Limb (tissue), 2 donors: Measurements from ENCODE around the gene SULT1C2.
"Not testable (repeated sequence)": the region's sequence is repeated elsewhere in the genome, so short reads cannot be mapped to it uniquely, and the experiment has no call there.

Source experiments
- DNase-seq, 2 donors: peaks; one replicate each; pipeline ENCODE4 v3.0.0-alpha.2; 2016; ENCODE audit errors: extremely low spot score in 2 of 2

SULT1C2 gene

DNA sequence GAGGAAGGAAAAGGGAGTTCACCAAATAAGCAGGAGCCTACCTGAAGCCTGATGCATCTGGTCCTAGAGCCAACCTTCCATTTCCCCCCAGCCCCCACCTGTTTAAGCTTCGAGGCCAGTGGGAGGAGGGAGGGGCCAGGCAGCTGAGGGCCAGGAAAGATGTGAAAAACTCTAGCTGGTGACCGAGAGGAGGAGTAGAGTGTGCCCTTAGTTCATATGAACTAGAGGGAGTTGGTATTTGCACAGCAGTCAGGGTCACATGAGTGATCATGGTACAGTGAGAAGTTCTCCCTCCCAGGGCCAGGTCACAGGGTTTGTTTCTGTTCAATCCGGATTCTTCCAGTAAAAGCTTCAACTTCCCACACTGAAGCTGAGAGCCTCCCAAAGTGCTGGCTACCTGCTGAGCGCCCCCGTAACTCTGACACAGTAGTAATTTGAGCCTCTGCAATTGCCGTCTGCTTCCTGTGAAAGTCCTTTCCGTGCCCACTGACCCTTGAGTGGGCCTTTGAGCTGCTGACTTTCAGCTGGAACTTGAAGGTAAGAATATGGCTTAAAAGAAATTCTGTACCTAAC lies at the start of gene SULT1C2:
Gene SULT1C2 (plus strand): TSS at position 362 of the 573 bp plus-strand sequence. CDS start 4,773 bp downstream, outside the sequence.
- peak in 1 of 2 donors; percentile 36 for DNase-seq

DNA sequence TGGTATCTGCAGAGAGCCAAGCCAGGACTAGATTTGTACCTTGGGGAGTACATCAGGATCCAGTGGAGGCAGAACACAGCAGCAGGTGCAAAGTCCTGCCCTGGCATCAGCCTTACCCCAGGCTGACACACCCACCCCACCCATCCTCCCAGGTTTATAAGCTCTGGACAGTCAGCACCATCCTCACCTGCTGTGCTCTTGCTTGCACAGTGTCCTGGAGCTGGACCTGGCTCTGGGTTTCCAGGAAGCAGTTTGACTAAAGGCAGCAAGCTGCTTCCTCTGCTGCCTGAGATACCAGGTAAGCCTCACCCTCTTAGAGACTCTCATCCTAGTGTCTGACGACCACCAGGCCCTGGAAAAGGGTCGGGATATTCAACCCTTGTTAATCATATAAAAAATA lies 48.9 kb upstream of the SULT1C2 start, which contains the start of gene SULT1C3:
Gene SULT1C3 (plus strand): TSS at position 183 of the 400 bp plus-strand sequence. CDS start 7,227 bp downstream, outside the sequence.
- DNase-seq = no peak

DNA sequence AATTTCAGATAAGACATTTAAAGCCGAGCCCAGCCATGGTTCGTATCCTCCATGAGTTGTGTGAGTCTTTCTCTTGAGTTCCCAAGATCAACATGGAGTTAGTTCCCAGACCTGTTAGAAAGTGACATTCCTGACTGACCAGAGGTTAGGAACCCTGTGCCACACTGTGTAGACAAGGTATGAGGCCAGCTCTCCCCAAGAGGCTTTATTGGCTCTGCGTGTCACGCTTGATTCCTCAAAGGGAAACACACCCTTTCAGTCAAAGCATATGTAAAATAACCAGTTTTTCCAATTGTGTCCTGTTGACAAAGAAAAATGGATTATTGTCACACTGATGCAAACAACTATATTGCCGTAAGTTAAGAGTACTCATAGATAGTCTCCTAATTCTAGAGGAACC lies 47.7 kb upstream of the SULT1C2 start:
- DNase-seq = no peak

DNA sequence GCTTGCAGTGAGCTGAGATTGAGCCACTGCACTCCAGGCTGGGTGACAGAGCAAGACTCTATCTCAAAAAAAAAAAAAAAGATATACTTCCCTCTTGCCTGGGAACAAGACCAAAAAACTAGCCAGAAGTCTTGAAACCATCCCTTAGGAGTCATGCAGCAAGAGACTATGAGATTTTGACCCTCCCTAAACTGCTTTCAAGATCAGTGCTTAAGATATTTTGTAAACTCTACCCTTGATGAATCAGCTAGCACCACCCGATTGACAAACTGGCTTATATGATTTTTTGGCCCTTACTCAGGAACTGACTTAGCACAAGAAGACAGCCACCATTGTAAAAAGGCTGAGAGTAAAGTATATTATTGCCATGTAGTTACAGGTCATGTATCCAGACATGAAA lies 45.1 kb upstream of the SULT1C2 start:
- DNase-seq = no peak

DNA sequence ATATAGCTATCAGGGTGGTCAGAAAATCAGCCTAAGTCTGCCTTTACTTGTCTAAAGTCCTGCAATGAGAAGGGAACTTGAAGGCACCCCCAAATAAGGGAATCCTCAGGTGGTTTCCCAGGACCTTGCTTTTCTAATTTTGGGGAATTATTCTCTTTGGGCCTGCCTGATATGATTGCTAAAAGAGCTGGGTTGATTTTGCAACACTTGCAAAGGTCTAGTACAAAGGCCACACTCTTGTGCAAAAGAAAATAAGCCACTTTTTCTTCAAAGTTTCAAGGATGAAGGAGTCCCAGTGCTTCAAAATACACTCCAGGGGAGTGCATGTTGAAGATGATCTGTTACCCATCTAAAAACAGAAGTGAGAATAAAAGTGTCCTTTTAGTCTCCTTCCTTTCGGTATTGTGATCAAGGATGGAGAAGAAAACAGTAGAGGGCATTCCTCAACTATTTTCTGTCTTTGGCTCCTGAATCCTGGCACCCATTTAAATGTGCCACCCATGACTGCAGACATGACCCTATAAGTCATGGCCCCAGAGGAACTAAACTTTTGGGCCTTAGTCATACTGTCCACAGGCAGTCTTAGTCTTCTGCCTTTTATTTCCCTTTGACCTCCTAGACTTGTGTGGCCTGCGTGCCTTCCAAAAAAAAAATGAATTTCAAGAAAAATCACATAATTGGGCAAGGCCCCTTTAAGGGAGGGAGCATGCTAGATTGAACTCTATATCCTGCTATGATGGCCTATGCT lies 43.9 kb upstream of the SULT1C2 start:
- no peak for DNase-seq

DNA sequence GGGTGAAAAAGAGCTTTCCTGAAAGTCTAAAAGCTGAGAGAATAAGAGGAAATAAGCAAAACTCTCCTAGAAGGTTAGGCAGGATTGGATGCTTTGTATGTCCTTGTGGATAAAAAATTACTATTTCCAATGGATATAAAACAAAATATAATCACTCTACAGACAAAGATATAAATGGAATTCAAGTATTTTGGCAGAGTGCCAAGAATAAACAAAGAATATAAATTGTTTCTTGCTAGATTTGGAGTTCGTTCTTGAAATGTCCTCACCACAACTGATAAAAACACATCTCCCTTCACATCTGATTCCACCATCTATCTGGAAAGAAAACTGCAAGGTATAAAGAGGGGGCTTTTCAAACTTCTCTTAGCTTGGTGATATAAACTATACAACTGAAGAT lies 35.6 kb upstream of the SULT1C2 start:
- DNase-seq = no peak

DNA sequence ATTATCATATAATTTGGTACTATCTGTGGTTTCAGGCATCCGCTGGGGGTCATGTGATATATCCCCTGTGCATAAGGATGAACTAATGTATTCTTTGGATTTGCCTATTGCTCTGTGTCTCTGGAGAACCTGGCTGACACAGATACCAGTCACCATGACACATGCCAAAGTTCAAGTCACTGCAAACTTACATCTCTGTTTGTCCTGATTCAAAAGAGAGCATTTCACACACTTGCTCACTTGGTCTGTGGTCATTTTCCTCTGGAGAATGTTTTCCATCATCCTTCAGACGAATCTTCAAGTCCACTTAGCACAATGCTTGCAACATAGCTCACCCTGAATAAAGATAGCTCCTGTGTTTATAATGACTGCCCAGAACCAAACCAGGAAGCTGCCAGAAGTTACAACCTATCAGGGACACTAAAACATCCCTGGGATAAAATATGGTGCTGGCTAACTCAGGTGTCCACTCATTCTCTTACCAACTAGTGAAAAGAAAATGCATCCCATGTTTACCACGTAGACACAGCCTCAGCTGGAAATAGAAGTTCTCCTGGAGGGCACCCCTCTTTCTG lies 30.9 kb upstream of the SULT1C2 start:
- no peak for DNase-seq

DNA sequence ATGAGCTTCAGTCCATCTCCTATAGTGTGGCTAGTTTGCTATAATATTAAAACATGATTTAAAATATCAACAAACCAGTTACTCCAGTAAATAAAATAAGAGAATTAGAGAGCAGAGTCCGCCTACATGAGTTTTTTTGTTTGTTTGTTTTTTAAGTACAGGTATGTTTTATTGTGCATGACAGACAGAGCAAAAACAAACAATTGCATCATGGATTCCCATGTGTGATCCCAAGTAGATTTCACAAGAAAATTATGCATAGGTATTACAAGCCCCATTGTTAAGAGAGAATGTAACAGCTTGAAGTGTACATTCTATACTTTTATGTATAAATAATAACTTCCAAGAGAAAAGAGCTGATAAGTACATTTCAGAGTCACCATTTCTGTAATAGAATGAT lies 27.9 kb upstream of the SULT1C2 start:
- DNase-seq = no peak

DNA sequence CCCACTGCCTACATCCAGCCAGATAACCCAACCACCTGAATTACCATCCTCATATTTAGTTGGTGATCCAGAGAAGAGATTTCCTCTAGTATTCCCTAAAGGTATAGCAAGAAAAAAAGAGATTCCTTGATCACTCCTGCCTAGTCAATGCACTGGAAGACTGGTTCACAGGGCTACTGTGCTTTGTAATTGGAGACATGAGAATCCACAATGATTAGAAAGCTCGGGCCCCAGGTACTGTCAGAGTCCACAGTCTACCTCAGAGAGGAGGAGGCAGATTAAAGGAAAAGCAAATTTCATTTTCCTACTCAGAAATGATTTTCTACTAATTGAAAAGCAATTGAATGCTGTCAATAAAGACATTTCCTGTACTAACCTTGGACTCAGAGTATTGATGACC lies 26.7 kb upstream of the SULT1C2 start:
- no peak for DNase-seq

DNA sequence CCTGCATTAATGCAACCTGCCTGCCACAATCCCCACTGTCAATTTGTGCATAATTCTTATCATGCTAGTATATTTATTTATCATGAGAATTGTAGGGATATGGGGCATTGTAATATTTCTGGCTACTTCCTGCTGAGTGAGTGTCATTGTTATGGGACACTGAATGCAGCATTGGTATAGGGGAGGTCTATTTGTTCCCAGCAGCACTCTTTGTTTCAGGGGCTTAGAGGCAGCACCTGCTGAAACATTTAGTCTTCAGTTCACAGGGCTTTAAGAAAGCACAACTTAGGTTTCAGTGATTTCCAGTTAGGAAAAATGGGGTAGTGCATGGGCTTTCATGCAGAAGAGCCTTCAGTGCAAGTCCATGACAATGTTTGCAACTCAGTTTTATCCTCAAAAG lies 25.3 kb upstream of the SULT1C2 start:
- DNase-seq = no peak

DNA sequence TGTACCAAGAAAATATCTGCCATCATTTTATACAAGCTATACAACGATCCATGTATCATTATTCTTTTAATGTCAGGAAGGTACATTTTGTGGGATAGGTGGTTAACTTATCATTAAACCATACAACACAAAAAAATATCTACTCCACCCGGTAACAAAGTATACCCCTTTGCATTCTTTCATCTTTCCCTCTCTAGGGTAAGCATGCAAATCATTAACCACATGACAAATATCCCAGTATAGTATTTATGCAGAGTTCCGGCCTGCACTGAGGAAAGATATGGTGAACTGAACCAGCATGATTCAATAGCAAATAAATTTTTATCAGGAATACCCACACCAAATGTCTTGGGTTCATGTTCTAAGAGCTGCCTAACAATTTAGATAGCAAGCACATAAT lies 22.5 kb upstream of the SULT1C2 start:
- DNase-seq = no peak

DNA sequence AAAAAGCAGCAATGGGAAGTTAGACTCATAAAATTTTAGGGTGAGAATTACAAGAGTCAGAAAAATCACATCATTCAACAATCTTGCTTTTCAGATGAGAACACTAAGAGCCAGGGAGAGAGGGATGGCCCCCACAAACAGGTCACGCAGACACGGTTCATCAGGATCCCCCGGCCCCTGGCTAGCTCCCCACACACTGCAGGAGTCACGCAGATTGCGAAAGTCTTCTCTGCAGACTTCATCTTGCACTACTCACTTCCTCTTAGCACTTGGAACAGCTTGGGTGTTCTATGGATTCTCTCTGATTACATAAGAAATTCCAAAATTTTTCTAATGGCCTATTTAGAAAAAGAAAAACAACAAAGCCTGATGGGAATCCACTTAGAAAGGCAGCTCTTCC lies 21.6 kb upstream of the SULT1C2 start:
- DNase-seq = no peak

DNA sequence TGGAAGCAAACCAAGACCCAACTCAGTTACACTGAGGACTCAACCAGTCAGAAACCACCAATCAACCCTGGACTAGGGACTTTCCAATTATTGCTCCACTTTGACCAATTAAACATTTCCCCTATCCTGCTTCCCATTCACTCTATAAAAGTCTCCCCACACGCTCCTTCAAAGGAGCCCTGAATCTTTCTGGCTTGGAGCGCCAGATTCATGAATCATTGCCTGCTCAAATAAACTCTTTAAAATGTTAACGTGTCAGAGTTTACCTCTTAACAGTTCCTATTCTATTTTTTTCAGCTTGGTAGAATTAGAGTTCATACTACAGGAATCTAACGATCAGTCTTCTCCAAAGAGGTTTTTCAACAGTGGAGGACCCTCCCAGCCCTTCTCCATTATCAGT lies 20.7 kb upstream of the SULT1C2 start:
- DNase-seq = no peak

DNA sequence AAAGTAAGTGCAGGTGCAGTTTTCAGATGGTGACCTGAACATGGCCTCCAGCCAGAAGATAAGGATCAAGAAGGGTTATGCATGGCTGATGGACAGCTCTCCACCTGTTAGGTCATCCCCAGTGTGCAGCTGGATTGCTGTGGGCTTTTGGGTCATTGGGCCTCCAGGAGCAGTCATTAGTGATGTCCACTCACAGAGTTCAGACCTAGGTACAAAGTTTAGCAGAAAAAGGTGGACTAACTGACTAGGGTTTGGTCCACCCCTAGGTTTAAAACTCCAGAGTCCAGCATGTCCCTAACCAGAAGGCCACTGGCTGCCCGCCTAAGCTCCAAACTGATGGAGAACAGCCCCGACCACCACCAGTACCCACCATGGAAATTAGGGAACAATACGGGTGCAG lies 18.3 kb upstream of the SULT1C2 start:
- DNase-seq = no peak

DNA sequence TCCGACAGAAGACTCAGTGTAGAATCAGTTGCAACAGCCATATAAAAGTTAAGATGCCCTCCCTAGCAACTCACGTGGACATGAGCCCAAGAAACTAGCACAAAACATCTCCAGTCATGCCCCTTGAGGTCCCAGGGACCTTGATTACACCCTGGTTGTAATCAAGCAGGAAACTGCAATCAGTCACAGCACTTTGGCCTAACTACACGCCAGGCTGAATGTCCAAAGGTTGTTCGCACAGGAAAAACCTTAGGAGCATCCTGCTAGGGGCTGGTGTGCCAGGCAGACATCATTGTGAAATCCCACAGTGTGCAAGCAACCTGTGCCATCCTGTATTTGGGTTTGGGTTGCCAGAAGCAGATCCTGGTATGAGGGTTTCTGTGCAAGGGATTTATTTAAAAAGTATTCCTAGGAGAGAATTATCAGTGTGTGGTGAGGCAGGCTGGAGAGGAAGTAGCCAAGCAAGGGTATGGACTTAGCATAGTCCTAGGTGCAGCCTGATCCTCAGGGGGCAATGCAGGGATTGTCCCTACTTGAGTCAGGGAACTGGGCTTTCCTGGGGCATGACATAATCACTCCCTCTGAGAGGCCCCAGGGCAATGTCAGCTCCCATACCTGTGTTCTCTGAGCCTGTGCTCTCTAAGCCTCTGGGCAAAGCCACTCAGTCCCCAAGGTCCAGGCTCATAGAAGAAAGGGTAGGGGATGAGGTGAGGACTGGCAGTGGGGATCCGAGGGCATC lies 17.8 kb upstream of the SULT1C2 start:
- DNase-seq = no peak

DNA sequence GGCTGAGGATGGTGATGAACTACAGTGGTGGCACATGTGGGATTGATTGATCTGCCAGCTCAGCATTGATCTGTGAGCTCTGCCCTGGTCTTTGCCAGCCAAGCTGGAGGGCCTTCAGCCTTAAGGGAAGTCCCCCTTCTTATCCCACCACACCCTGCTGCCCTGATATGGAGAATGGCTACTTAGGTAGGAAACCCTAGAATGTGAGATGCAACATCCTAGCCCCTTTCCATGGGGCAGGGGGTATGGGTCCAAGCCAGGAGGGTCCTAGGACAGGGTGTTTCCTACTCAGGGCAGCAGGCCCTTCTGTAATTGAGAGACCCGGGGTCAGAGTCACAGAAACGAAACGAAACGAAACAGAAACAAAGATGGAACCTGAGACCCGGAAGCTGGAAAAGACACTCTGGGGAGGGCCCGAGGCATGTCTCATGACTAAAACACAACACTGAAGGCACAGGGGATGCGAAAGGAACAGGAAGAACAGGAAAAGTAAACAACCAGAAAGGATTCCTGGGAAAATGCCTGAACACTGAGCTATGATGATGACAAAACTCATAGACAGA lies 16.9 kb upstream of the SULT1C2 start:
- no peak for DNase-seq

DNA sequence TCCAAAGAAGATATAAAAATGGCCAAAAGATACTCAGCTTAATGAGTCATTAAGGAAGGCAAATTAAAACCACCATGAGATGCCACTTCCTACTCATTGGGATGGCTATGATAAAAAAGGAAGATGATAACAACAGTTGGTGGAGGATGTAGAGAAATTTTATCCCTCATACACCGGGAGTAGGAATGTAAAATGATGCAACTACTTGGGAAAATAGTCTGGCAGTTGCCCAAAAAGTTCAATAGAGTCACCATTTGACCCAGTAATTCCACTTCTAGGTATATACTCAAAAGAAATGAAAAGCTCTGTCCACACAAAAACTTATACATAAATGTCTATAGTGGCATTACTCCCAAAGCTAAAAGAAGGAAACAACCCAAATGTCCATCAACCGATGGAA lies 10.1 kb upstream of the SULT1C2 start:
- DNase-seq = no peak

DNA sequence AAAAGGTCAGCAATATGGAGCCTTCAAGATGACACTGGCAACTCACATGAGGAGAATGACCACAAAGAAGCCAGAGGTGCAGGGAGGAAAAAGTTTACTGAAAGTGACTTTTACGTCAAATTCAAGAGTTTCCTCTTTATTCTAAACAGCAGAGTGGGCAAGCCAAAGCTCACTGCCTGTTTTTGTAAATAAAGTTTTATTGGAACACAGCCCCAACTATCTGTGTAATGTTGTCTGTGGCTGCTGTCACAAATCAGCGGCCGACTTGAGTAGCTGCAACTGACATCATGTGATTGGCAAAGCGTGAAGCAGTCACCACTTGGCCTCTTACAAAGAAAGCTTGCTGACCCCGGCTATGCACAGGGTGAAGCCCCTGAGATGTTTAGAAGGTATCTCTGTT lies 9.2 kb upstream of the SULT1C2 start:
- no peak for DNase-seq

DNA sequence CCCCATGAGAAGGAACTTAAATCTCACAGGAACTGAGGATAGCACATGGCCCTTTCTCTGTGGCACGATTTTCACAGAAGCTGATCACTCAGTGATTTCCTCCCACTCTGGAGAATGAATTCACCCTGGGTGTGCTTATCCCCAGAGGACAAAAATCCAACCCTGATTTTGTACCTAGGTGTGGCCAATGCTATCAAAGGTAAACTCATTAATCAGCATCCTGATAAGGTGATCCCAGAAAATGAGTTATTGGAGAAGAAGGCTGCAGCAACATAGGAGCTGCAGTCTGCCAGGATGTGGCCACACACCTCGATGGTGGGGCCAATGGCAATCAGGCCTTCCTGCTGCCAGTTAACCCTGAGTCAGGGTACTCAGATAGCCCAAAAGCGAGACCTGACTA lies 8.2 kb upstream of the SULT1C2 start:
- DNase-seq = no peak

DNA sequence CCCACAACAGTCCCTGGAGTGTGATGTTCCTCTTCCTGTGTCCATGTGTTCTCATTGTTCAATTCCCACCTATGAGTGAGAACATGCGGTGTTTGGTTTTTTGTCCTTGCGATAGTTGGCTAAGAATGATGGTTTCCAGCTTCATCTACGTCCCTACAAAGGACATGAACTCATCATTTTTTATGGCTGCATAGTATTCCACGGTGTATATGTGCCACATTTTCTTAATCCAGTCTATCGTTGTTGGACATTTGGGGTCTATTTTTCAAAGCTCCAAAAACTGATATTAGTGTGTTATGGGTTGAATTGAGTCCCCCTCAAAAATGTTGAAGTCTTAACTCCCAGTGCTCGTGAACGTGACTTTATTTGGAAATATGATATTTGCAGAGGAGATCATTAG lies 4.1 kb upstream of the SULT1C2 start:
- DNase-seq = not testable (repeated sequence)

DNA sequence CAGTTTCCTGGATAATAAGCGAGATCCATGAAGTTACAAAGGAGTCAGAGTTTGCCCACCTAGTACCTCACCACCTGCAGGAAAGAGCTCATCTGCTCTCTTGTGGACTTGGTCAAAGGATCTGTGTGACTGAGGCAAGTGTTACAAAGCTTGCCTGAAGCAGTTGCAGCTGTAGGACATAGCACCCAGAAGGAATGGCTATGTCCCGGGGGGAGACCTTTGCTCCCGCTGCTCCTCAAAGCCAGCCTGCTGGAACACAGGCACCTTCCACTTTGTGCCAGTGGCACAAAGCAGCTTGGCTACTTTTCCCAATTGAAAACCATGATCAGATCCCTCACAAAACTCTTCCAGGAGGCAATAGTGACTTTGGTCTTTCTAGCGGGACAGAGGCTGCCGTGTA lies 3.1 kb upstream of the SULT1C2 start:
- DNase-seq = no peak

DNA sequence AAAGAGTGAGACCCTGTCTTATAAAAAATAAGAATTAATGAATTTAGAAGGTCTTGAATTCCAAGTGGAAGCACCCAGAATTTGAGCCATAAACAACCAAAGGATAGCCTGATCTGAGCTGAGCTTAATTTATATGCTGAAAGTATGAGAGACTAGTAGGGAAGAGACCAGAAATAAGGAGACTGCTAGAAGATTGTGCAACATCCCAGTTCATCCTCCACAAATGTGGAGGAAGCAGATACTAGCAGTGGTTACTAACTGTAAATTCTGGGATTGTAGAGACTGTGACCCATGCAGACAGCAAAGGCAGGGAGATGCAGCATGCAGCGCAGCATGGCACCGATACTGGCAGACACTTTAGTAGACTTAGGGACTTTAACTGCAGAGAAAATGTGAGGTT lies 1.5 kb upstream of the SULT1C2 start:
- DNase-seq = no peak
